ENCODE data around the gene SLC5A3. TPM values are rescaled to one million over a fixed set of nuclear protein-coding genes. Genes with fewer than 3 reads are reported as not detected.

SLC5A3 gene
- total and polyA plus RNA-seq, 10 of the 15 experiments (the other 5 are each of a cell fraction or from before 2014, with no cell fraction given): 3.3 to 21.4 (median 12.0) TPM

- no peak for TF ChIP-seq PBX3 (IDR thresholded peaks at IDR 0.05; ENCODE audit: insufficient replicate concordance, low read depth, low read length)
- no peak for TF ChIP-seq SUPT20H (IDR thresholded peaks at IDR 0.05; ENCODE audit: borderline replicate concordance, control insufficient read depth, low read depth, low read length)
- no peak for TF ChIP-seq PAX5 (IDR thresholded peaks at IDR 0.05; ENCODE audit: borderline replicate concordance, low read depth, low read length)
- no peak for TF ChIP-seq CHD1 (IDR thresholded peaks at IDR 0.05; ENCODE audit: low read depth, low read length)
- TF ChIP-seq MLLT1 (IDR thresholded peaks at IDR 0.05): 0 out of 2 replicates have a peak, but pooled peaks have one; percentile 54
- TF ChIP-seq CBX5 (IDR thresholded peaks at IDR 0.05; ENCODE audit: low read depth): no peak
- peak; percentile 72 for TF ChIP-seq MTA2 (IDR thresholded peaks at IDR 0.05; ENCODE audit: low read depth)
- no peak for TF ChIP-seq NKRF (conservative IDR thresholded peaks at IDR 0.05)
- TF ChIP-seq E2F8 (IDR thresholded peaks at IDR 0.05; ENCODE audit: low read depth, partially characterized antibody): peak; percentile 36
- no peak for TF ChIP-seq IRF3 (IDR thresholded peaks at IDR 0.05)
- no peak for TF ChIP-seq ZNF622 (IDR thresholded peaks at IDR 0.05)
- no peak for TF ChIP-seq CHD4 (IDR thresholded peaks at IDR 0.05)
- TF ChIP-seq ZNF592 (IDR thresholded peaks at IDR 0.05): no peak
- TF ChIP-seq ELK1 (IDR thresholded peaks at IDR 0.05; ENCODE audit: low read depth, low read length): no peak
- TF ChIP-seq SMAD5 (IDR thresholded peaks at IDR 0.05; ENCODE audit: low read depth): no peak
- TF ChIP-seq FOXK2 (IDR thresholded peaks at IDR 0.05): no peak
Observed at GRCh38 chr21:34046917-34047316, 26.5 kb upstream of the SLC5A3 start (continued).
